Hypothalamus (tissue), 51 donors: Measurements from ENCODE around the gene HOXB4.
"Not testable (repeated sequence)": the region's sequence is repeated elsewhere in the genome, so short reads cannot be mapped to it uniquely, and the experiment has no call there.

Source experiments
- DNase-seq, 51 donors: peaks; one replicate each; lab custom pipeline; 2025; lab: John Stamatoyannopoulos, UW

The HOXB4 gene

DNA sequence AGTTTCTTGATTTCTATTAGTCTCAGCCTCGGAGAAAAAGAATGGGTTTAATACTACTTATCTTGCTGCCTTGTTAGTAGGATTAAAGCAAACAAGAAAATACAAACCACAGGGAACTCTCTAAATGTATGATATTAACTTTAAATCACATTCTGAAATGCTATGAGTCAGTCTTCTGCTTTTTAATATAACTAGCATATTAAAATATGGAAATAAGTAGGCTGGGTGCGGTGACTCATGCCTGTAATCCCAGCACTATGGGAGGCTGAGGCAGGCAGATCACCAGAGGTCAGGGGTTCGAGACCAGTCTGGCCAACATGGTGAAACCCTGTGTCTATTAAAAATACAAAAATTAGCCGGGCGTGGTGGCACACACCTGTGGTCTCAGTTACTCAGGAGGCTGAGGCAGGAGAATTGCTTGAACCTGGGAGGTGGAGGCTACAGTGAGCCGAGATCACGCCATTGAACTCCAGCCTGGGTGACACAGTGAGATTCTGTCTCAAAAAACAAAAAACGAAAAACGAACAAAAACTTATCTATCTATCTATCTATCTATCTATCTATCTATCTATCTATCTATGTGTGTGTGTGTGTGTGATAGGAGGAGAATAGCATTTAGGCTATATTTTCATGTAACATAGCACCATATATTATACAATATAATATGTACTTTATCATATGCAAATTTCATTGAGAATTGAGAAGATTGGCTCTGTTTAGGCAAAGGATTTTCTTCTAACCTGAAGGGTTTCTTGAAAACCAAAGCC, 42.2 kb downstream of the HOXB4 start:
- DNase-seq: not testable (repeated sequence)

DNA sequence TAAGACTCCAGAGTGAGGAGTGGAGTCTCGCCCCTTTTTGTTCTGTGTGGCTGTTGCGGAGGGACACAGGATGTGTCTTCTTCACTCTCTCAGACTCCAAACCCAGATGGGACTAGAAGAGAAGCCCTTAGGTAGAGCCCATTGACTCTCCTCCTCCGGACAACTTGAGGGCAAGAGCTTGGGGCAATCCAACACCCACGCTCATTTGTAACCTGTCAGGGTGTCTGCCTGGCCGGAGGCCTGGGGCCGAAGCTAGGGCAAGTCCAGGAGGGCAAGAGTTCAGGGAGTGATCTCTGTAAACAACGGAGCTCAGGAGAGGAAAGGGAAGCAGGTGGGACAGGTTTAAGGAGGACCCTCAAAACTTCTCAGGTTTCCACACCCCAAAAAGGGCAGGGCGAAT, 45.9 kb downstream of the HOXB4 start:
- DNase-seq: no peak

DNA sequence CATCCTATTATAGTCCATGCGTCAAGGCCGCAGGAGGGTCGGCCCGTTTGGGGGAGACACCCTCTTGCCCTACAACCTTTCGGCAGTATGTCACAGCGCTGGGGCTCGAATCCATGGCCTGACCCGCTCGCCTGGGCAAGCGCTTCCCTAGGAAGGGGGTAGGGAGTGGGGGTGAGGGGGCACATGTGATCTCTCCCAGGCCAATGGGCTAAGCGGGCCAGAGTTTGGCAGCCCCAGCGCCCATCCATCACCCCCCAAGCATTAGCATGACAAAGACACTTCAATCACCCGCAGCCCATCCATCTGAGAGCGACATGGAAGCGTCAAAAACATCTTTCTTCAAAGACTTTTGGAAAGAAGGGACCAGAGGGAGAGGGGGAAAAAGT, 47.3 kb downstream of the HOXB4 start, which contains the start of gene HOXB1:
TSS of gene HOXB1 (minus strand) at position 125 of the 386 bp plus-strand sequence. CDS start at position 18, 107 bp downstream.
- no peak for DNase-seq

DNA sequence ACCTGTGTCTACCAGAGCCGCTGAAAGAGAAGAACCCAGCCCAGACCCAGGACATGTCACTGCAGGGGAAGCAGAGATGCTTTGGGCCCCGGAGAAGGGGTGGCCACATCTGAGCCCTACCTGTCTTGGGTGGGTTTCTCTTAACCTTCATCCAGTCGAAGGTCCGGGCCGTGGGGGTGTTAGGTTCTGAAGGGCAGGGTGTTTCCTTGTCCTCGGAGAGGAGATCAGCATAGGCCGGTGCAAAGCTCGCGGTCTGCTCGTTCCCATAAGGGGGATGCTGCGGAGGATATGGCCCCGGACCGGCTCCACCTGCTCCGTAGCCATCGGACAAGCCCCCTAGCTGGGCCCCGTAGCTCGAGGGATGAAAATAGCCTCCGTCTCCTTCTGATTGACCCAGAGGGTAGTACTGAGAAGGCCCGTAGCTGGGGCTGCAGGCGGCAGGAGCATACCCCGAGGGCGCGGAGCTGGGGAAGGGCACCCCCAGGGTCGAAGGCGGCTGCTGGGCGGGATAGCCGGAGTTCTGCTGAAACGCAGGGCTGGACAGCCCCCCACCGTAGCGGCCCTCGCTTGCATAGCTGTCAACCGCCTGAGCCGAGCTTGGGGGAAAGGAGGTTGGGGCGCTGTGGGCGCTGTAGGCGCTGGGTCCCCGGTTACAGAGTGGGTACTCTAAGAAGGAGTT, 47.8 kb downstream of the HOXB4 start:
- no peak for DNase-seq

DNA sequence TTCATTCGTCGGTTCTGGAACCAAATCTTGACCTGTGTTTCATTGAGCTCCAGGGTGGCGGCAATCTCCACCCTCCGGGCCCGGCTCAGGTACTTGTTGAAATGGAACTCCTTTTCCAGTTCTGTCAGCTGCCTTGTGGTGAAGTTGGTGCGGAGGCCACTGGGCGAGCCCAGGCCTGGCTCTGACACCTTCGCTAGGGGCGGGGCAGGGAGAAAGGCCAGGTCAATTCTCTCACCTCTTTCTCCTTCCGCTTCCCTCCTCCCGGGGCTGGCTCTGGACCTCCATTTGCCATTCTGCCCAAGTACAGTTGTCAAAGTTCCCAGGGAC, 48.5 kb downstream of the HOXB4 start:
- DNase-seq: no peak

DNA sequence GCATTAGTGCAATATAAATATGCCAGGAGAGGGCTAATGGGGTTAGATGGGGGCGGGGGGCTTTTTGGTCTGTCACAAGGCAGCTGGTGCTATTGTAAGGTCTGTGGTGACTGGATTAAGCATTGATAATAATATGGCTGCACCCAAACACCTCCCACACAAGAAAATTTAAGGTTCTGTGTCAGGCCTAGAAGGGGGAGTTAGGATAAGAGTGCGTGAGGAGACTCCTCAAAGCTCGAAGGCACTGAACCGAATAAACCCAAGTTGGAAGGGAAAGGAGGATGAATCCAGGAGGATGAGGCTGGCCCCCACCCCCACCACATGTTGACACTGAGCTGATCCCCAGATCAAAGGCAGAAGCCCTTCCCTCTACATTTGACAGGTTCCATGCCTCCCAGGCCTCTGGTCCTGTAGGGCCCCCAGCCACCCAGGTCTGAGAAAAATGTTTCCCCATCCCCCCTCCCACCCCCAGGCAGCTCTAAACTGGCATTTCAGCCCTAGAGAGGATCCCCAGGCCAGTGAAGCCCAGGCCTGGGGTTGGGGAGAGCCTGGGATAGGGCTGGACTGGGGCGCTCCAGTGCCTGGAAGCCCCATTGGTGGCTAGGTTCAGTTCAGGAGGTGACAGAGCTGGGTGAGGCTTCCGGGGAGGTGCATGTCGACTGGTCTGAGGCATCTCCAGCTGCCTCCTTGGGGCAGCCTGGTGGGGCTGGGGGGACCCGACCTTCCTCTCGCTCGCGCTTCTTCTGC, 49.0 kb downstream of the HOXB4 start:
- no peak for DNase-seq

DNA sequence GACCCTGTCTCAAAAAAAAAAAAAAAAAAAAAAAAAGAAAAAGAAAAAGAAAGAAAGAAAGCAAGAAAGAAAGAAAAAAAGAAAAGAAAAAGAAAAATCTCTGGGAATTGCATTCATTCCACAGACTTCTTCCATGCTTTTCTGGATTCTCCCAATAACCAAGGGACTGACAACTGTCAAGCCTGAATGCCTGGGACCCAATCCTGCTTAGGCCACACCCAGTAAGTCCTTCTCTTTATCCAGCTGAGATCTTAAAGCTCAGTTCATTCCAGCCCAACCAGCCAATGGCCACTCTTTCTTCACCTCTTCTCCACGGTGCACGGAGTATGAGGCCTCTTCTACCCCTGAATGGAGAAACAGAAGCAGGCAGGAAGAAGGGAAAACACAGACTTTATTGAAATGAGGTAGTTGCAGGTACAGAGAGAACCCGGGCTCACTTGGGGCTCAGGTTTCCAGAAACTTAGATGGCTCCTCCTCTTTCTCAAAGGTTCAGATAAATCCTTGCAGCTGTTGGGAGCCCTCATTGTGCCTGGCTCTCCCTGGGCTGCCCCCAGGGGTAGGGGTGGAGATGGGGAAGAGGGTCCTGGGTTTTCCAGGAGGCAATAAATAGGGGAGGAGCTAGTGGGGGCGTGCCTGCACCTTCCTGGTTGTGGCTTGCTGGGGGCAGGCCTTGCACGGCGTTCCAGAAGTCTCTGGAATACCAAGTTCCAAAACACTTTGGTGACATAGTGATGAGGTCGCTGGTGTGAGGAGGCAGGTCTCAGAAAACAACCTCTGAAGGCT, 49.8 kb downstream of the HOXB4 start:
- no peak for DNase-seq

DNA sequence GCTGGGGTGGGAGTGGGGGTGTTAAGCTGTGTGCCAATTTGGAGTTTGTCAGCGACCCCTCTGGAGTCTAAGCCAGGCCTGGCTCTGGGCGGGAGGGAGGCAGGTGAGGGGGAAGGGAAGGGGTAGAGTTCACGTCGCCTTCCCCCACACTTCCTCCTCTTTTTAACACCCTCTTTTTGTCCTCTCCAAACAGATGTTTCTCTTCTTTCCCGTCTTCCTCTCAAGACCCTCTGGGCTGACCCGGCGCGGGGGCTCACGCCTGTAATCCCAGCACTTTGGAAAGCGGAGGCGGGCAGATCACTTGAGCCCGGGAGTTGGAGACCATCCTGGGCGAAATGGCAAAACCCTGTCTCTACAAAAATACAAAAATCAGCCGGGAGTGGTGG, 50.6 kb downstream of the HOXB4 start:
- no peak for DNase-seq

DNA sequence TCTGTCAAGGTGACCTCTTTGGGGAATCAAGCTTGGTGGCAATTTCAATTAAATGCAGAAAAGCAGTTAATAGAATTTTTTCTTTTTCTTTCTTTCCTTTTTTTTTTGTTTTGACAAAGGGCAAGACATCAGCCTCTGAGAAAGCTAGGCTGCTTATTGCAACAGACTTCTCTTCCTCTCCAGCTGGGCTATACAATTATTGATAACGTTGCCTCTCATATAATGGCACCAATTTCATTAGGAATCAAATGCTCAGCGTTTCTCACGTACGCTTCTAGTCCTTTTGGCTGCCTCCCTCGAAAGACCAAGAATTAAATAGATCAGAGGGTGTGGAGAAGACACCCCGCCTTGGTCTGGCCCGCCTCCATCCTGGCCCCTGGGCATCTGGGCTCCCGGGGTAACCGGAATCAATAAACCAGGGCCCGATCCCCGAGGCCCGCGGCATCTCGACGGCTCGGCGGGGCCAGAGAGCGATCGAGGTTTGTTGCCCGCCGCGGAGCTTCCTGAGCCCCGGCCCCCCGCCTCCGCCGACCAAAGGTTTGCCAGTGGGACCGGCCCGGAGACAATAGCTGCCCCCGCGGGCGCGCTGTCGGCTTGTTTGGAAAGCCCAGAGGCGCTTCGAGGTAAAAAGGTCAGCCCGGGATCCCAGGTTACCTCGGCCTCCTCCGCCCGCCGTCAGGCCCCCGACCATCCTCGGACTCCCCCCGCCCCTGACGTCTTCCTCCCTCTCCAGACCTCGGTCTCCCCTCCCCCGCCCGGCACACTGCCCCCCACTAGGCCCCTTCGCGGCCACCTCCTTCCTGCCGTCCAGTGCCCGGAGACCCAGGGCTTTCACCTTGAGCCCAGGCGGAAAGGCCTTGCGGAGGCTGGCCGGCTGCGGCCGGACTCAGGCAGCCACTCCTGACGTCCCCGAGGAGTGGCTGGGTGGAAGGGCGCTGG, 51.3 kb downstream of the HOXB4 start:
- no peak for DNase-seq
